Psoas muscle (tissue), 8 donors: ENCODE data around the gene MFNG. TPM values are rescaled to one million over a fixed set of nuclear protein-coding genes. Genes with fewer than 3 reads are reported as not detected.

ENCODE experiments used
- ATAC-seq, 4 donors: fragments of 200-7000 bp; cut with Tn5 transposase; one replicate each; pipeline ENCODE4 v1.9.1; 2020; ENCODE audit warnings: moderate library complexity in 3 of 4, mild to moderate bottlenecking in 2 of 4
- DNase-seq, 2 donors: peaks; one replicate each; pipeline ENCODE4 v3.0.0-alpha.2; 2020
- H3K27ac ChIP-seq: fragments of 200-600 bp; one replicate; pipeline ENCODE4 v1.8.0; 2022
- H3K27me3 ChIP-seq, 3 donors: fragments of 200-600 bp in 1 of 3; one replicate each; pipeline versions ENCODE4 v1.6.1 to v1.8.0; 2013 to 2022; ENCODE audit warnings: low read length in 2 of 3, mild to moderate bottlenecking in 2 of 3, moderate library complexity in 1 of 3; ENCODE audit not compliant: insufficient read depth in 3 of 3
- H3K36me3 ChIP-seq, 2 donors: fragments of 200-600 bp in 1 of 2; one replicate each; pipeline versions ENCODE4 v1.6.1 to v1.8.0; 2013 to 2022; ENCODE audit warnings: low read depth in 1 of 2, mild to moderate bottlenecking in 1 of 2, moderate library complexity in 1 of 2; ENCODE audit not compliant: insufficient read depth in 1 of 2
- H3K4me1 ChIP-seq: fragments of 200-600 bp; one replicate; pipeline ENCODE4 v1.8.0; 2022
- H3K4me3 ChIP-seq: fragments of 200-600 bp; one replicate; pipeline ENCODE4 v1.8.0; 2022; ENCODE audit warnings: mild to moderate bottlenecking
- H3K9me3 ChIP-seq: fragments of 200-600 bp; one replicate; pipeline ENCODE4 v1.8.0; 2022
- WGBS, 3 donors: extraction: QIAGEN DNeasy Blood & Tissue Kit; methylation state at CpG; one replicate each; pipeline versions ENCODE4 v1.1.6 to v1.1.7; 2013; 5-methylcytosine and 5-hydroxymethylcytosine counted together
- intact Hi-C, 2 donors: fragments of 100-400 bp; cut with DNase I; formaldehyde crosslinking; loops; one replicate each; pipeline versions ENCODE4 v1.11.0 to v1.14.2; 2022
- polyA plus RNA-seq, 3 donors: library from polyadenylated mRNA; stranded (reverse); fragments of 200-250 nt; gene quantifications; one replicate each; pipeline ENCODE4 v1.2.3, GENCODE V29; 2013
- total RNA-seq, 4 donors: library from RNA; stranded (reverse); fragmentation: NEBNext Ultra II Directional in 2 of 4; extraction: Animal tissue kit (Norgen Biotek cat#: 25700) in 2 of 4; gene quantifications; one replicate each; pipeline versions ENCODE4 v1.2.1 to v1.2.4, GENCODE V29; 2021 to 2023
- TF ChIP-seq, protein P1 (sequence below): fragments of 200-600 bp; IDR thresholded peaks from one replicate; pipeline ENCODE4 v1.8.0; 2022; ENCODE audit warnings: antibody characterized with exemption
- donor health status: healthy with polysubstance abuse.
- donor health status: DM: no; HTN: no; CAD: no; lungs with moderate emphysema.
- donor health status: Bipolar disorder and iron deficiency.
- donor health status: healthy.
- donor health status: DM: yes; HTN: yes; CAD: no.
- donor health status: DM: no; HTN: no; CAD: no.
- donor health status: DM: no; HTN: no; CAD: no.
- donor health status: DM: yes; HTN: yes; CAD: no.

The MFNG gene
- total and polyA plus RNA-seq, 7 donors: 4.3 to 9.6 (median 8.0) TPM

DNA sequence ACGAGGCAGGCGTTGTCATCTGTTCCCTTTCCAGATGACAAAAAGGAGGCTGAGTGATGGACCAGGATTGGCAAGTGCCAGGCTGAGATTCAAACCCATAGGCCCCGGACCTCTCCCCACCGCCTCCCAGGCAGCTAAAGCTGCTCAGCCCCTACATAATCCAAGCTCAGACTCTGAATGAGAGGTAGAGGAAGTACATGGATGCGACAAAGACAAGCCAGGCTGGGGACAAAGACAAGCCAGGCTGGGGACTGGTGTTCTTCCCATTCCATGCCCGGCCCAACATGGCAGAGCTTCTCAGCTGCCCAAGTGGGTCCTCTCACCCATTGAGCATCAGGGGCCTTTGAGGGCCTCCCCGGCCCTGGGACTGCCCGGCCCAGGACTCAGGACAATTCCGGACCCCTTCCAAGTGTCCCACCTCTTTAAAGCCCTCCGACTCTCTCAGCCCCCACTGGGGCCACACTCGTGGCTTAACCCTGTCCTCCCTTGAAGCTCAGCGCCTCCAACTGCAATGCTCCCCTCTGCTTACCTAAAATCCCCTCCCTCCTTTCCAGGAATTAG, 4.8 kb downstream of the MFNG start:
- TF ChIP-seq, protein P1, sequence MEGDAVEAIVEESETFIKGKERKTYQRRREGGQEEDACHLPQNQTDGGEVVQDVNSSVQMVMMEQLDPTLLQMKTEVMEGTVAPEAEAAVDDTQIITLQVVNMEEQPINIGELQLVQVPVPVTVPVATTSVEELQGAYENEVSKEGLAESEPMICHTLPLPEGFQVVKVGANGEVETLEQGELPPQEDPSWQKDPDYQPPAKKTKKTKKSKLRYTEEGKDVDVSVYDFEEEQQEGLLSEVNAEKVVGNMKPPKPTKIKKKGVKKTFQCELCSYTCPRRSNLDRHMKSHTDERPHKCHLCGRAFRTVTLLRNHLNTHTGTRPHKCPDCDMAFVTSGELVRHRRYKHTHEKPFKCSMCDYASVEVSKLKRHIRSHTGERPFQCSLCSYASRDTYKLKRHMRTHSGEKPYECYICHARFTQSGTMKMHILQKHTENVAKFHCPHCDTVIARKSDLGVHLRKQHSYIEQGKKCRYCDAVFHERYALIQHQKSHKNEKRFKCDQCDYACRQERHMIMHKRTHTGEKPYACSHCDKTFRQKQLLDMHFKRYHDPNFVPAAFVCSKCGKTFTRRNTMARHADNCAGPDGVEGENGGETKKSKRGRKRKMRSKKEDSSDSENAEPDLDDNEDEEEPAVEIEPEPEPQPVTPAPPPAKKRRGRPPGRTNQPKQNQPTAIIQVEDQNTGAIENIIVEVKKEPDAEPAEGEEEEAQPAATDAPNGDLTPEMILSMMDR: no peak
- no peak for ATAC-seq
- H3K27ac ChIP-seq: no peak overlapping the region
- no peaks in the 10 kb centered on the region for H3K36me3 ChIP-seq
- no peak for DNase-seq
- no peaks in the 10 kb centered on the region for H3K4me1 ChIP-seq
- H3K9me3 ChIP-seq: no peaks in the 10 kb centered on the region
- peaks cover 0 to 15% (median 10%) of the 10 kb centered on the region in 3 donors for H3K27me3 ChIP-seq
- 74 to 78% (median 77%) methylated on average over 12 of the region's 12 CpGs for WGBS, 3 donors
- H3K4me3 ChIP-seq: no peak overlapping the region
- intact Hi-C loops: no loop called here

DNA sequence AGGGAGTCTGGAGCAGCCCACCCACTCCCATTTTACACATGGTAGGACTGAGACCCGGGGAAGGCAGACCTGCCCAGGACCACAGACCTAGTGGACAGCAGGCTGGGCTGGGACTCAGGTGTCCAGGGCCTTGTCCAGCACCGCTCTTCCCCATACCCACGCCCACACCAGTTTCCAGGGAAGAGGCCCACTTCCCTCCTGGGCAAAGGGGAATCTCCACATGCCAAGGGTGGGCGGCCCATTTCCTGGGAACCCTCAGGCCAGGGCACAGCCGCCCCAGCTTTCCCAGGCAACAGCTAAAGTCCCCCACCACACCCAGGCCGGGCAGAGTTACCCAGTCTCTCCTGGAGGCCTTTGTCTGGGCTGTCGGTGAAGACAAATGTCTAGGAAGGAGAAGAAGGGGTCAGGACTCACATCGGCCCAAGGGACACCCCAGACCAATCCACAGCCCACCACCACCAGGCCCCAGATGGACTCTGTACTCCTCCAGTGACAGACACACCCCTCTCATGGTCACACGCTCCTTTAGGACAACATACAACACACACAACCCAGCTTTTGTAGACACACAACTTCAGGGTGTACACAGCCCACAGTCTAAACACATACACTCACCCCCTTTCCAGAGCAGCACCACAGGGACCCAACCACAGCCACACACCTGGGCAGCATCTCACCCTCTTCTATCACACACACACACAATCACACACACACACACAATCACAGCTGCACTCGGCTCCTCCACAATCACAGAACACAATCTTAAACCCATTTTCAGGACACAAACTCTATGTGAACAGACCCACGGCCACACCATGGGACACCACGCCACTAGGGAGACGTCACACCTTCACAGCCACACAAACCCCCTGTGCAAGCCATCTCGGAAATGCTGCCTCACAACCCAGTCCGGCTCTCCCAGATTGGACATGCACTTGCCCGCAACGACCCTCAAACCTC, 5.5 kb downstream of the MFNG start:
- no peak for DNase-seq
- TF ChIP-seq, protein P1: no peak
- intact Hi-C loops: no loop called here
- no peak for ATAC-seq
- no peak overlapping the region for H3K27ac ChIP-seq
- H3K36me3 ChIP-seq: no peaks in the 10 kb centered on the region
- H3K4me3 ChIP-seq: no peak overlapping the region
- H3K27me3 ChIP-seq: peaks cover 0 to 11% (median 11%) of the 10 kb centered on the region in 3 donors
- 81 to 85% (median 81%) methylated on average over 17 of the region's 17 CpGs for WGBS, 3 donors
- no peaks in the 10 kb centered on the region for H3K4me1 ChIP-seq
- H3K9me3 ChIP-seq: no peaks in the 10 kb centered on the region

DNA sequence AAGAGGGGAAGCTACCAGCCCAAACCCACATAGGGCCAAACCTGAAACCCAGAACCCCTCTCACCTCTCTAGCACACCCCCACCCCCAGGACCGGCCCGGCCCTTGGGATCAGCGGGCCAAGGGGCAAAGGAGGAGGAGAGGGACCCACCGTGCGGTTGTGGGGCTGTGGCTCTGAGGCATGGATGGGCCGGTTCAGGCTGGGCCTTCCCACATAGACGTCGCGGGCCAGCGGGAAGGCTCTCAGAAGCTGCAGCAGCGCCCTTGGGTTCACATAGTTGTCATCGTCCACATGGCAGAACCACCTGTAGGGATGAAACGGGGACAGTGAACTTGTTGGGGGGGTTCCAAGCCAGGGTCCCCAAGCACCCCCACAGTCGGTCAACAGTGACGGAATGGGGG, 7.0 kb downstream of the MFNG start:
- Histone ChIP-seq H3K4me1 (no peaks in the 10 kb centered on the region), H3K27me3 (peaks cover 0 to 7% (median 4%) of the 10 kb centered on the region in 3 donors), H3K27ac (no peak overlapping the region), H3K4me3 (no peak overlapping the region), H3K9me3 (no peaks in the 10 kb centered on the region), H3K36me3 (no peaks in the 10 kb centered on the region)
- DNase-seq (no peak), ATAC-seq (no peak)
- intact Hi-C loops: no loop called here
- TF ChIP-seq, protein P1: no peak
- WGBS, 3 donors: 79 to 82% (median 81%) methylated on average over 15 of the region's 15 CpGs

DNA sequence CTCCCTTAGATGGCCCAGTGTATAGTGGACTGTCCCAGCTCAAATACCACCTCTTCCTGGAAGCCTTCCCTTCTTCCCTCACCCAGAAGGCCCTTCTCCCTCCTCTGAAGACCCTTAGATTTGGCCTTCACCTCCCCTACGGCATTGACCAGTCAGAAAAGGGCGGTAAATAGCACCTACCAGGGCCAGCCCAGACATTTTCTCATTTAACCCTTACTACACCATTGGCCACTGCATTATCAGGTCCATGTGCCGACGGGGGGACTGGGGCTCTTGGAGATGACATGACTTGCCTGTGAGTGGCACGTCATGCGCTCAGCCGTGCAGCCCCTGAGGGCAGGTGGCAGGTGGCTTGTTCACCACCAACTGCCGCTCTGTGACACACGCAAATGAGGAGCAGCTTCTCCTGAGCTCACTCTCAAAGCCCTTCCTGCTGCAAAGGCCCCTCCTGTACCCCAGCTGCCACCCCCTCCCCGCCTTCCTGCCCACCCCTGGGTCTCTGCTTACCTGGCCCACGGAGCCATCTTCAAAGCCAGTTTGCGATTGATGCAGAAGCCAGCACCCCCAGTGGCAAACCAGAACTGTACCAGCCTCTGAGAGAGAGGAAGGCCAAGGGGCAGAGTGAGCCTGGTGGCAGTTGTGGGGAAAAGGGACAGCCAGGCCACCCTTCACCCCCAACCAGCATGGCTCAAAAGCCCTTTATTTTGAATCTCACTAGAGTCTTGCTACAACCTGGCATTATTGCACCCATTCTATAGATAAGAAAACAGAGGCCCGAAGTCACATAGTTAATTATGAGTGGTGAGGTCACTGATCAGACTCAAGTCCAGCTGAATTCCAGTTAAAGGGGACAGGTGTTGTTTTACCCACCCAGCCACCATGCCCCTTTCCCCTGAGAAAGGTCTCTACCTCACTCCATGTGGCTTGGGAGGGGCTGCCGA, 9.5 kb downstream of the MFNG start:
- H3K36me3 ChIP-seq: no peaks in the 10 kb centered on the region
- DNase-seq (no peak), ATAC-seq (no peak)
- no peak overlapping the region for H3K27ac ChIP-seq
- H3K27me3 ChIP-seq: peaks cover 0 to 17% (median 5%) of the 10 kb centered on the region in 3 donors
- no peak overlapping the region for H3K4me3 ChIP-seq
- intact Hi-C loops: no loop called here
- H3K4me1 ChIP-seq: no peaks in the 10 kb centered on the region
- 77 to 79% (median 78%) methylated on average over 14 of the region's 14 CpGs for WGBS, 3 donors
- TF ChIP-seq, protein P1: no peak
- no peaks in the 10 kb centered on the region for H3K9me3 ChIP-seq
